ENCODE results near the gene RNPEP. TPM values are rescaled to one million over a fixed set of nuclear protein-coding genes. Genes with fewer than 3 reads are reported as not detected.

The RNPEP gene
- total RNA-seq, 6 donors from 2014 or later, result 67.7 to 116 (median 76.5) TPM

Small RNA genes within 50 kb of the gene (small RNA-seq; reads per million reads assigned to genes)
- gene AL691482.1 (0 to 0.37 (median 0) reads per million in 4 donors), gene AL691482.2 (0 reads per million in 4 donors), gene MIR6740 (0 to 1.3 (median 0) reads per million in 4 donors), gene RF00156 (0 reads per million in 4 donors)

Other genes starting within 250 kb of the RNPEP start
- gene IPO9, start 153.5 kb upstream of the RNPEP start, total RNA-seq, result 10 to 100 TPM; 22.8 to 46.7 (median 35.7) TPM
- gene SHISA4, start 93.8 kb upstream of the RNPEP start, total RNA-seq, result 10 to 100 TPM in 5 of 6 donors, 1 to 10 TPM in 1; 4.6 to 20.9 (median 11.8) TPM
- gene LMOD1, start 36.1 kb upstream of the RNPEP start, total RNA-seq, result 10 to 100 TPM; 16.6 to 28.1 (median 22.9) TPM
- gene TIMM17A, start 27.1 kb upstream of the RNPEP start, total RNA-seq, result 10 to 100 TPM; 11.7 to 38.9 (median 23.2) TPM
- 100 to 1,000 TPM in 4 of 6 donors, 10 to 100 TPM in 2; 82.8 to 261 (median 137) TPM for gene ELF3, start 27.9 kb downstream of the RNPEP start, total RNA-seq
- under 1 TPM in 3 of 6 donors, not detected in 3; under 0.01 to 0.07 (median 0.03) TPM for gene GPR37L1, start 140.3 kb downstream of the RNPEP start, total RNA-seq
- gene ARL8A, start 162.1 kb downstream of the RNPEP start, total RNA-seq, result 10 to 100 TPM; 65.7 to 96.3 (median 88.4) TPM
- 1 to 10 TPM; 4.6 to 9.3 (median 7.7) TPM for gene PTPN7, start 178.0 kb downstream of the RNPEP start, total RNA-seq
- gene LGR6, start 211.2 kb downstream of the RNPEP start, total RNA-seq, result 1 to 10 TPM in 3 of 6 donors, under 1 TPM in 3; 0.46 to 5.2 (median 1.1) TPM

Data from upper lobe of left lung (tissue), 6 donors.